Measurements from ENCODE around the gene KCTD17.
"Not testable (repeated sequence)": the region's sequence is repeated elsewhere in the genome, so short reads cannot be mapped to it uniquely, and the experiment has no call there.

The KCTD17 gene

GRCh38 chr22:37064553-37064952, 13.0 kb downstream of the KCTD17 start:
- Histone ChIP-seq H3K36me3 (ENCODE audit: control insufficient read depth in 1 of 2, insufficient read depth in 2 of 2, low read length in 2 of 2) (peaks cover 0 to 18% of the 10 kb centered on the region in 2 donors), H3K9me3 (ENCODE audit: control insufficient read depth in 1 of 2, low read length in 2 of 2) (no peaks in the 10 kb centered on the region), H3K27me3 (ENCODE audit: low read depth, low read length) (peaks cover 9% of the 10 kb centered on the region), H3K4me3 (ENCODE audit: low read depth in 1 of 2, low read length in 2 of 2) (no peak overlapping the region), H3K27ac (ENCODE audit: low read length) (no peak overlapping the region), H3K4me1 (ENCODE audit: control insufficient read depth in 1 of 2, insufficient read depth in 2 of 2, low read length in 2 of 2) (no peaks in the 10 kb centered on the region)

GRCh38 chr22:37065180-37065579, 13.6 kb downstream of the KCTD17 start:
- no peak overlapping the region for H3K4me3 ChIP-seq (ENCODE audit: low read depth in 1 of 2, low read length in 2 of 2)
- H3K4me1 ChIP-seq (ENCODE audit: control insufficient read depth in 1 of 2, insufficient read depth in 2 of 2, low read length in 2 of 2): no peaks in the 10 kb centered on the region
- peaks cover 14% of the 10 kb centered on the region for H3K27me3 ChIP-seq (ENCODE audit: low read depth, low read length)
- no peaks in the 10 kb centered on the region for H3K9me3 ChIP-seq (ENCODE audit: control insufficient read depth in 1 of 2, low read length in 2 of 2)
- H3K36me3 ChIP-seq (ENCODE audit: control insufficient read depth in 1 of 2, insufficient read depth in 2 of 2, low read length in 2 of 2): peaks cover 0 to 11% of the 10 kb centered on the region in 2 donors
- no peak overlapping the region for H3K27ac ChIP-seq (ENCODE audit: low read length)

GRCh38 chr22:37065961-37066360, 14.4 kb downstream of the KCTD17 start:
- Histone ChIP-seq H3K36me3 (ENCODE audit: control insufficient read depth in 1 of 2, insufficient read depth in 2 of 2, low read length in 2 of 2) (peaks cover 0 to 4% of the 10 kb centered on the region in 2 donors), H3K4me3 (ENCODE audit: low read depth in 1 of 2, low read length in 2 of 2) (no peak overlapping the region), H3K4me1 (ENCODE audit: control insufficient read depth in 1 of 2, insufficient read depth in 2 of 2, low read length in 2 of 2) (no peaks in the 10 kb centered on the region), H3K27ac (ENCODE audit: low read length) (no peak overlapping the region), H3K9me3 (ENCODE audit: control insufficient read depth in 1 of 2, low read length in 2 of 2) (no peaks in the 10 kb centered on the region), H3K27me3 (ENCODE audit: low read depth, low read length) (peaks cover 14% of the 10 kb centered on the region)

- Histone ChIP-seq H3K27ac (ENCODE audit: low read length) (no peak overlapping the region), H3K27me3 (ENCODE audit: low read depth, low read length) (peaks cover 14% of the 10 kb centered on the region), H3K4me1 (ENCODE audit: control insufficient read depth in 1 of 2, insufficient read depth in 2 of 2, low read length in 2 of 2) (no peaks in the 10 kb centered on the region), H3K36me3 (ENCODE audit: control insufficient read depth in 1 of 2, insufficient read depth in 2 of 2, low read length in 2 of 2) (no peaks in the 10 kb centered on the region), H3K4me3 (ENCODE audit: low read depth in 1 of 2, low read length in 2 of 2) (no peak overlapping the region), H3K9me3 (ENCODE audit: control insufficient read depth in 1 of 2, low read length in 2 of 2) (no peaks in the 10 kb centered on the region)
Measured at GRCh38 chr22:37067428-37067827, 15.9 kb downstream of the KCTD17 start.

GRCh38 chr22:37068859-37069258, 17.3 kb downstream of the KCTD17 start:
- H3K4me3 ChIP-seq (ENCODE audit: low read depth in 1 of 2, low read length in 2 of 2): no peak overlapping the region
- H3K9me3 ChIP-seq (ENCODE audit: control insufficient read depth in 1 of 2, low read length in 2 of 2): peaks cover 0 to 2% of the 10 kb centered on the region in 2 donors
- no peak overlapping the region for H3K27ac ChIP-seq (ENCODE audit: low read length)
- H3K4me1 ChIP-seq (ENCODE audit: control insufficient read depth in 1 of 2, insufficient read depth in 2 of 2, low read length in 2 of 2): no peaks in the 10 kb centered on the region
- H3K27me3 ChIP-seq (ENCODE audit: low read depth, low read length): peaks cover 14% of the 10 kb centered on the region
- H3K36me3 ChIP-seq (ENCODE audit: control insufficient read depth in 1 of 2, insufficient read depth in 2 of 2, low read length in 2 of 2): no peaks in the 10 kb centered on the region

DNA sequence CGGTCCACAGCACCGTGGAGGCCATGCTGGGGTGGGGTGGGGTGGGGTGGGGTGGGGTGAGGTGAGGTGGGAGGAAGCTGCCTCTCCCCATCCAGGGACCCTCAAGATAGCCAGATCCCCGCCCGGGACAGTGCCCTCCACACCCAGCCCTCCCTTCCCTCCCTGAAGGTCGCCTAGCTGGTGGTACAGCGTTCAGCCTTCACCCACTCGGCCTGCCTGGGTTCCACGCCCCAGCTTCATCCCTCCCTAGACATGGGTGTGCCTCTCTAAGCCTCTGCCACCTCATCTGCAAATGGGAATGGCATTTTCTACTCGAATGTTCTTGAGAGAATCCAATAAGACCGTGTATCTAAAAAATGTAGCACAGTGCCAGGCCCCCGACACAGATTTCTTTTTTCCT, 17.8 kb downstream of the KCTD17 start:
- Histone ChIP-seq H3K36me3 (ENCODE audit: control insufficient read depth in 1 of 2, insufficient read depth in 2 of 2, low read length in 2 of 2) (no peaks in the 10 kb centered on the region), H3K27ac (ENCODE audit: low read length) (no peak overlapping the region), H3K4me3 (ENCODE audit: low read depth in 1 of 2, low read length in 2 of 2) (no peak overlapping the region), H3K4me1 (ENCODE audit: control insufficient read depth in 1 of 2, insufficient read depth in 2 of 2, low read length in 2 of 2) (no peaks in the 10 kb centered on the region), H3K9me3 (ENCODE audit: control insufficient read depth in 1 of 2, low read length in 2 of 2) (peaks cover 0 to 2% of the 10 kb centered on the region in 2 donors), H3K27me3 (ENCODE audit: low read depth, low read length) (peaks cover 14% of the 10 kb centered on the region)

DNA sequence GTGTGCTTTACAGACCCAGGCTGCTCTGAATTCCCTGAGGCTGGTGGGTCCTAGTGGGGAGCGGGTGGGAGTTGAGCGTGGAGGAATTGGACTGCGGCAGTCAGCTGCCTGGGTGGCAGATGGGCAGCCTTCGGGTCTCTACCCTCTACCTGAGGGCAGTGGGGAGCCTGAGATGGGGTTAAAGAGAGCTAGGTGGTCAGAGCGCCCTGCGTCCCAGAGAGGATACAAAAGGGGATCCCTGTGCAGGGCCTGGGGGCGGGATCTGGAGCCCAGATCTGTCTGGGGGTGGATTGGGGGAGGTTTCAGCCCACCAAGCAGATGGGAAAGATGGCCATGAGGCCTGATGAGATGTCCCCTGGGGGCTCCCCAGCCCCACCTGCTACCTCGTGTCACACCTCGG, 18.2 kb downstream of the KCTD17 start:
- Histone ChIP-seq H3K36me3 (ENCODE audit: control insufficient read depth in 1 of 2, insufficient read depth in 2 of 2, low read length in 2 of 2) (no peaks in the 10 kb centered on the region), H3K27me3 (ENCODE audit: low read depth, low read length) (peaks cover 14% of the 10 kb centered on the region), H3K4me1 (ENCODE audit: control insufficient read depth in 1 of 2, insufficient read depth in 2 of 2, low read length in 2 of 2) (no peaks in the 10 kb centered on the region), H3K27ac (ENCODE audit: low read length) (no peak overlapping the region), H3K4me3 (ENCODE audit: low read depth in 1 of 2, low read length in 2 of 2) (no peak overlapping the region), H3K9me3 (ENCODE audit: control insufficient read depth in 1 of 2, low read length in 2 of 2) (peaks cover 0 to 2% of the 10 kb centered on the region in 2 donors)

DNA sequence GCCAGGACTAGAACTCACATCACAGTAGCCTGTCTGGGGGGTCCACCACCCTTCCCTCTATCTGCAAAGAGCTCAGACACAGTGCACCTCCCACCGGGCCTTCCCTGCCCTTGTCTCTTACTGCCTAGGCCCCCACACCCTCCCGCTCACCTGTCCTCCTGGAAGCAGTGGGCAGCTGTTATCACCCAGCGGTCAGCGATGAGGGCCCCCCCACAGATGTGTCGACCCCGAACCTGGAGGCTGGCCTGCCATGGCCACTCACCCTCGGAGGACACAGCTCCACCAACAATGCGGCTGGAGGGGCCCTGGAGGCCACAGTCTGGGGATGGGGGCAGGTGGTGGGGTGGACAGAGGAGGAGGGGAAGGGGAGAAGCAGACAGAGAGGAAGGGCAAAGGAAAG, 18.8 kb downstream of the KCTD17 start:
- Histone ChIP-seq H3K36me3 (ENCODE audit: control insufficient read depth in 1 of 2, insufficient read depth in 2 of 2, low read length in 2 of 2) (no peaks in the 10 kb centered on the region), H3K27ac (ENCODE audit: low read length) (no peak overlapping the region), H3K27me3 (ENCODE audit: low read depth, low read length) (peaks cover 14% of the 10 kb centered on the region), H3K9me3 (ENCODE audit: control insufficient read depth in 1 of 2, low read length in 2 of 2) (peaks cover 0 to 2% of the 10 kb centered on the region in 2 donors), H3K4me1 (ENCODE audit: control insufficient read depth in 1 of 2, insufficient read depth in 2 of 2, low read length in 2 of 2) (no peaks in the 10 kb centered on the region), H3K4me3 (ENCODE audit: low read depth in 1 of 2, low read length in 2 of 2) (no peak overlapping the region)

DNA sequence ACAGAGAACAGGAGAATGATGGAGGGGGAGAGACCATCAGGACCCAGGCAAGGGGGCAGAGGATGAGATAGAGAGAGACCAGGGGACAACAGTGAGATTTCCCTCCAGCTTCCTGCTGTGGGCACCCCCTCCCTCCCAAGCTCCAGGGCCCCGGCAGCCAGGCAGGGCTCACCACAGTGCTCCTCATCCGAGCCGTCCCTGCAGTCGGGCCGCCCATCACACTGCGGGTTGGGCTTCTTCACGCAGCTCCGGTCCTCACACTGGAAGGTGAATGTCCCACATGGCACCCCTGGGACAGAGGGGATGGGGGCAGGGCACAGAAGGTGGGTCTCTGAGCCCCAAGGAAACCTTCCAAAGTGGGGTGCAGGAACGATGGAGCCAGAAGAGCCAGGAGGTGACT, 19.2 kb downstream of the KCTD17 start:
- Histone ChIP-seq H3K9me3 (ENCODE audit: control insufficient read depth in 1 of 2, low read length in 2 of 2) (peaks cover 0 to 2% of the 10 kb centered on the region in 2 donors), H3K27me3 (ENCODE audit: low read depth, low read length) (peaks cover 14% of the 10 kb centered on the region), H3K4me3 (ENCODE audit: low read depth in 1 of 2, low read length in 2 of 2) (no peak overlapping the region), H3K4me1 (ENCODE audit: control insufficient read depth in 1 of 2, insufficient read depth in 2 of 2, low read length in 2 of 2) (no peaks in the 10 kb centered on the region), H3K27ac (ENCODE audit: low read length) (no peak overlapping the region), H3K36me3 (ENCODE audit: control insufficient read depth in 1 of 2, insufficient read depth in 2 of 2, low read length in 2 of 2) (no peaks in the 10 kb centered on the region)

GRCh38 chr22:37071850-37072592, 20.5 kb downstream of the KCTD17 start:
- H3K36me3 ChIP-seq (ENCODE audit: control insufficient read depth in 1 of 2, insufficient read depth in 2 of 2, low read length in 2 of 2); H3K4me3 ChIP-seq (ENCODE audit: low read depth in 1 of 2, low read length in 2 of 2); H3K4me1 ChIP-seq (ENCODE audit: control insufficient read depth in 1 of 2, insufficient read depth in 2 of 2, low read length in 2 of 2); H3K27ac ChIP-seq (ENCODE audit: low read length); H3K9me3 ChIP-seq (ENCODE audit: control insufficient read depth in 1 of 2, low read length in 2 of 2): not testable (repeated sequence)
- peaks cover 18% of the 10 kb centered on the region for H3K27me3 ChIP-seq (ENCODE audit: low read depth, low read length)

DNA sequence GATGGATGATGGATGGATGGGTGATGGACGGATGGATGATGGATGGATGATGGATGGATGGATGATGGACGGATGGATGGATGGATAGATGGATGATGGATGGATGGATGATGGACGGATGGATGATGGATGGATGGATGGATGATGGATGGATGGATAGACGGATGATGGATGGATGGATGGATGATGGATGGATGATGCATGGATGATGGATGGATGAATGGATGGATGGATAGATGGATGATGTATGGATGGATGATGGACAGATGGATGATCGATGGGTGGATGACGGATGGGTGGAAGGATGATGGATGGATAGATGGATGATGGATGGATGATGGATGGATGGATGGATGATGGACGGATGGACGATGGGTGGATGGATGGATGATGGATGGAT, 21.1 kb downstream of the KCTD17 start:
- Histone ChIP-seq H3K36me3 (ENCODE audit: control insufficient read depth in 1 of 2, insufficient read depth in 2 of 2, low read length in 2 of 2) (no peaks in the 10 kb centered on the region), H3K27ac (ENCODE audit: low read length) (no peak overlapping the region), H3K27me3 (ENCODE audit: low read depth, low read length) (peaks cover 21% of the 10 kb centered on the region), H3K4me1 (ENCODE audit: control insufficient read depth in 1 of 2, insufficient read depth in 2 of 2, low read length in 2 of 2) (no peaks in the 10 kb centered on the region), H3K9me3 (ENCODE audit: control insufficient read depth in 1 of 2, low read length in 2 of 2) (peaks cover 0 to 2% of the 10 kb centered on the region in 2 donors), H3K4me3 (ENCODE audit: low read depth in 1 of 2, low read length in 2 of 2) (no peak overlapping the region)

- no peaks in the 10 kb centered on the region for H3K36me3 ChIP-seq (ENCODE audit: control insufficient read depth in 1 of 2, insufficient read depth in 2 of 2, low read length in 2 of 2)
- H3K4me3 ChIP-seq (ENCODE audit: low read depth in 1 of 2, low read length in 2 of 2): no peak overlapping the region
- H3K27ac ChIP-seq (ENCODE audit: low read length): no peak overlapping the region
- H3K9me3 ChIP-seq (ENCODE audit: control insufficient read depth in 1 of 2, low read length in 2 of 2): peaks cover 0 to 2% of the 10 kb centered on the region in 2 donors
- H3K4me1 ChIP-seq (ENCODE audit: control insufficient read depth in 1 of 2, insufficient read depth in 2 of 2, low read length in 2 of 2): no peaks in the 10 kb centered on the region
- H3K27me3 ChIP-seq (ENCODE audit: low read depth, low read length): peaks cover 12% of the 10 kb centered on the region
Measured at GRCh38 chr22:37074537-37074936, 23.0 kb downstream of the KCTD17 start.
